Natural killer cell (primary cell): Measurements from ENCODE around the gene MTMR8. TPM values are rescaled to one million over a fixed set of nuclear protein-coding genes. Genes with fewer than 3 reads are reported as not detected.

Experiments used
- ATAC-seq, 3 donors: fragments of 150-1000 bp in 2 of 3; fragments of 200-7000 bp in 1 of 3; cut with Tn5 transposase; 1 replicate in 1 of 3; 2 replicates in 2 of 3; pipeline ENCODE4 v1.10.0; 2021; ENCODE audit warnings: mild to moderate bottlenecking in 2 of 3, moderate library complexity in 2 of 3
- DNase-seq, 2 donors: peaks; one replicate each; pipeline versions ENCODE4 v3.0.0 to v3.0.0-alpha.2; 2013 to 2021; ENCODE audit warnings: mixed read lengths in 1 of 2
- H3K27ac ChIP-seq: one replicate; pipeline ENCODE4 v1.5.1; 2013; ENCODE audit warnings: mild to moderate bottlenecking, low read length
- H3K27me3 ChIP-seq: one replicate; pipeline ENCODE4 v1.6.1; 2013; ENCODE audit warnings: low read length; ENCODE audit not compliant: control insufficient read depth, insufficient read depth
- H3K36me3 ChIP-seq: one replicate; pipeline ENCODE4 v1.6.1; 2013; ENCODE audit warnings: low read length; ENCODE audit not compliant: control insufficient read depth, insufficient read depth
- H3K4me1 ChIP-seq: one replicate; pipeline ENCODE4 v1.6.1; 2013; ENCODE audit warnings: low read length; ENCODE audit not compliant: control insufficient read depth, insufficient read depth
- H3K4me3 ChIP-seq: one replicate; pipeline ENCODE4 v1.5.1; 2013; ENCODE audit warnings: low read length
- H3K9me3 ChIP-seq: one replicate; pipeline ENCODE4 v1.6.1; 2013; ENCODE audit warnings: low read length; ENCODE audit not compliant: control insufficient read depth, insufficient read depth
- H3K27ac Mint-ChIP-seq, 2 donors: one replicate each; pipeline ENCODE4 v1.8.0; 2022; ENCODE audit warnings: mild to moderate bottlenecking in 2 of 2, mixed read lengths in 2 of 2, moderate library complexity in 1 of 2
- H3K27me3 Mint-ChIP-seq, 2 donors: one replicate each; pipeline ENCODE4 v1.8.0; 2022; ENCODE audit warnings: low read depth in 2 of 2, mixed read lengths in 2 of 2
- H3K36me3 Mint-ChIP-seq: one replicate; pipeline ENCODE4 v1.8.0; 2022; ENCODE audit warnings: mixed read lengths
- H3K4me1 Mint-ChIP-seq, 2 donors: one replicate each; pipeline ENCODE4 v1.8.0; 2022; ENCODE audit warnings: mixed read lengths in 2 of 2
- H3K4me3 Mint-ChIP-seq: one replicate; pipeline ENCODE4 v1.8.0; 2022; ENCODE audit warnings: mild to moderate bottlenecking, moderate library complexity, mixed read lengths
- H3K9me3 Mint-ChIP-seq, 2 donors: one replicate each; pipeline ENCODE4 v1.8.0; 2022; ENCODE audit warnings: mixed read lengths in 2 of 2
- WGBS: methylation state at CpG from one replicate; pipeline ENCODE4 v1.1.7; 2013; ENCODE audit warnings: missing lambda C conversion rate; ENCODE audit not compliant: insufficient coverage; 5-methylcytosine and 5-hydroxymethylcytosine counted together
- intact Hi-C: fragments of 100-400 bp; cut with micrococcal nuclease; formaldehyde crosslinking; loops from one replicate; pipeline ENCODE4 v1.14.2; 2022
- total RNA-seq, 4 donors: library from RNA; stranded (reverse); fragments of 120-200 nt in 1 of 4; gene quantifications; one replicate each; pipeline versions ENCODE4 v1.2.3 to v1.2.4, GENCODE V29; 2013 to 2022
- TF ChIP-seq, protein P1 (sequence below): fragments of 200-600 bp; IDR thresholded peaks from one replicate; pipeline ENCODE4 v1.8.0; 2022; ENCODE audit warnings: antibody characterized with exemption

MTMR8 gene
- total RNA-seq, 3 donors from 2014 or later (not counting 1 experiment from before 2014, with no cell fraction given), result 5.7 to 9.3 (median 7.9) TPM

DNA sequence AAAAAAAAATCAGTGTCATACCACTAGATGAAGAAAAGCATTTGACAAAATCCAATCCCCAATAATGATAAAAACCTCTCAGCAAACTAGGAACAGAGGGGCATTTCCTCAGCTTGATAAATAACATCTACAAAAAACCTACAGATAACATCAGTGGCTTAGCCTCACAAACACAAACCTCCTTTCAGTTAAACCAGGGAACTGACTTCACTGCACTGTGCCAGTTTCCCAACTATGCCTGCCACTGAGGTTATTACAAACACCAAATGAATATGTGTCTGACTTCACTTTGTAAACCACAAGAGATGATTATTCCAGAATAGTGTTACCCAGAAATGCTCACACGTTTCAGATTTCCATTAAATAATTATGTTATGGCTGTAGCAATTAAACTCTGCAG is 15.3 kb downstream of the MTMR8 start:
- no peaks in the 10 kb centered on the region for H3K4me1 ChIP-seq
- WGBS, result no CpG with 5 or more reads among the region's 1 CpG
- Mint-ChIP-seq H3K36me3 (peaks cover 4% of the 10 kb centered on the region), H3K4me3 (no peak overlapping the region), H3K4me1 (peaks cover 6 to 10% of the 10 kb centered on the region in 2 donors), H3K27me3 (no peaks in the 10 kb centered on the region), H3K9me3 (peaks cover 0 to 10% of the 10 kb centered on the region in 2 donors), H3K27ac (no peak overlapping the region)
- peak in 1 of 3 donors; percentile 35 for ATAC-seq
- H3K4me3 ChIP-seq, result no peak overlapping the region
- DNase-seq, result no peak
- H3K36me3 ChIP-seq, result no peaks in the 10 kb centered on the region
- no peaks in the 10 kb centered on the region for H3K27me3 ChIP-seq
- H3K9me3 ChIP-seq, result peaks cover 30% of the 10 kb centered on the region
- H3K27ac ChIP-seq, result no peak overlapping the region
- TF ChIP-seq, protein P1, sequence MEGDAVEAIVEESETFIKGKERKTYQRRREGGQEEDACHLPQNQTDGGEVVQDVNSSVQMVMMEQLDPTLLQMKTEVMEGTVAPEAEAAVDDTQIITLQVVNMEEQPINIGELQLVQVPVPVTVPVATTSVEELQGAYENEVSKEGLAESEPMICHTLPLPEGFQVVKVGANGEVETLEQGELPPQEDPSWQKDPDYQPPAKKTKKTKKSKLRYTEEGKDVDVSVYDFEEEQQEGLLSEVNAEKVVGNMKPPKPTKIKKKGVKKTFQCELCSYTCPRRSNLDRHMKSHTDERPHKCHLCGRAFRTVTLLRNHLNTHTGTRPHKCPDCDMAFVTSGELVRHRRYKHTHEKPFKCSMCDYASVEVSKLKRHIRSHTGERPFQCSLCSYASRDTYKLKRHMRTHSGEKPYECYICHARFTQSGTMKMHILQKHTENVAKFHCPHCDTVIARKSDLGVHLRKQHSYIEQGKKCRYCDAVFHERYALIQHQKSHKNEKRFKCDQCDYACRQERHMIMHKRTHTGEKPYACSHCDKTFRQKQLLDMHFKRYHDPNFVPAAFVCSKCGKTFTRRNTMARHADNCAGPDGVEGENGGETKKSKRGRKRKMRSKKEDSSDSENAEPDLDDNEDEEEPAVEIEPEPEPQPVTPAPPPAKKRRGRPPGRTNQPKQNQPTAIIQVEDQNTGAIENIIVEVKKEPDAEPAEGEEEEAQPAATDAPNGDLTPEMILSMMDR, result no peak
- intact Hi-C loops, result no loop called here

DNA sequence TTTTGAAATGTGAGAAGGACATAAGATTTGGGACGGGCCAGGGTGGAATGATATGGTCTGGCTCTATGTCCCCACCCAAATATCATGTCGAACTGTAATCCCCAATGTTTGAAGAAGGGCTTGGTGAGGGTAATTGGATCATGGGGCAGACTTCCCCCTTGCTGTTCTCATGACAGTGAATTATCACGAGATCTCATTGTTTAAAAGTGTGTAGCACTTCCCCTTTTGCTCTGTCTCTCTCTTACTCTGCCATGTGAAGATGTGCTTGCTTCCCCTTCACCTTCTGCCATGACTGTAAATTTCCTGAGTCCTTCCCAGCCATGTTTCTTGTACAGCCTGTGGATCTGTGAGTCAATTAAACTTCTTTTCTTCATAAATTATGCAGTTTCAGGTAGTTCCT is 17.5 kb downstream of the MTMR8 start:
- Histone ChIP-seq H3K27me3 (no peaks in the 10 kb centered on the region), H3K36me3 (no peaks in the 10 kb centered on the region), H3K4me3 (no peak overlapping the region), H3K4me1 (no peaks in the 10 kb centered on the region), H3K9me3 (peaks cover 21% of the 10 kb centered on the region), H3K27ac (no peak overlapping the region)
- Mint-ChIP-seq H3K4me1 (peaks cover 6 to 18% of the 10 kb centered on the region in 2 donors), H3K4me3 (no peak overlapping the region), H3K27me3 (no peaks in the 10 kb centered on the region), H3K27ac (no peak overlapping the region), H3K36me3 (no peaks in the 10 kb centered on the region), H3K9me3 (peaks cover 0 to 10% of the 10 kb centered on the region in 2 donors)
- DNase-seq (no peak), ATAC-seq (no peak)
- 75% methylated on average over 1 of the region's 3 CpGs for WGBS
- intact Hi-C loops, result no loop called here
- TF ChIP-seq, protein P1, result no peak

DNA sequence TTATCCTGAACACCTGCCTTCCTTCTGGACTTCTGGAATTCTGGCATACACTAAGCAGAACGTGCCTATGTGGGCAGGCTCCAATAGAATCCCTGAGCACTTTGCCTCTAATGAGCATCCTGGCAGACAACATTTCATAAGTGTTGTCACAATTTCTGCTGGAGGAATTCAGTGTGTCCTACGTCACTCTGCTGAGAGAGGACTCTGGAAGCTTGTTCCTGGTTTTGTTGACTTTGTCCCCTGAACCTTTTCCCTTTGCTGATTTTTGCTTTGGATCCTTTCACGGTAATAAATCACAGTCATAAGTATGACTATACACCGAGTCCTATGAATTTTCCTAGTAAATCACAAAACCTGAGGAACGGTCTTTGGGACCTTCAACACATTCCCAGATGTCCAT is 43.2 kb downstream of the MTMR8 start:
- Histone ChIP-seq H3K27ac (no peak overlapping the region), H3K4me1 (no peaks in the 10 kb centered on the region), H3K4me3 (no peak overlapping the region), H3K9me3 (no peaks in the 10 kb centered on the region), H3K36me3 (peaks cover 7% of the 10 kb centered on the region), H3K27me3 (no peaks in the 10 kb centered on the region)
- ATAC-seq (no peak), DNase-seq (no peak)
- TF ChIP-seq, protein P1, result no peak
- H3K4me3 Mint-ChIP-seq, result no peak overlapping the region
- H3K36me3 Mint-ChIP-seq, result no peaks in the 10 kb centered on the region
- intact Hi-C loops, result no loop called here
- WGBS, result 97% methylated on average over 5 of the region's 5 CpGs
- peaks cover 18 to 28% of the 10 kb centered on the region in 2 donors for H3K4me1 Mint-ChIP-seq
- no peaks in the 10 kb centered on the region for H3K27me3 Mint-ChIP-seq
- no peaks in the 10 kb centered on the region for H3K9me3 Mint-ChIP-seq
- no peak overlapping the region for H3K27ac Mint-ChIP-seq

DNA sequence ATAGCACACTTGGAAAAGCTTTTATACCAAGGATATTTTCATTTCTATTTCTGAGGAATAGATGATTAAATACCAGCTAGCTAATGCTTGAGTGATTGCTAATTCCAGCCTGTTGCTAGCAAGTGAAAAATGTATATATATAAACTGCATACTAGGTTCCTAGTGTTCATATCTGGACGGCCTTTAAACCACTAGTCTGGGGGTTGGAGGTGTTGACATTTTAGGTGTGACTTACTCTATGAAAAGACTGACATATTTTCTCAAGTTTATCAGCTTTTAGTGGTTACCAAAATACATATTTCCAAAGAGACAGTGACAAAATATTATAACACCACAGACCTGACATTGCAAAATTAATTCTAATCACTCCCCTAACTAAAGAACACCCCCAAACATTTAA is 44.7 kb downstream of the MTMR8 start:
- WGBS, result no CpG with 5 or more reads among the region's 1 CpG
- Mint-ChIP-seq H3K27ac (peak overlapping the region; percentile 77 to 78), H3K27me3 (no peaks in the 10 kb centered on the region), H3K4me1 (peaks cover 18 to 28% of the 10 kb centered on the region in 2 donors), H3K36me3 (no peaks in the 10 kb centered on the region), H3K4me3 (peak overlapping the region; percentile 33), H3K9me3 (no peaks in the 10 kb centered on the region)
- H3K9me3 ChIP-seq, result no peaks in the 10 kb centered on the region
- no peak overlapping the region for H3K4me3 ChIP-seq
- TF ChIP-seq, protein P1, result no peak
- H3K36me3 ChIP-seq, result peaks cover 9% of the 10 kb centered on the region
- H3K4me1 ChIP-seq, result no peaks in the 10 kb centered on the region
- no peak overlapping the region for H3K27ac ChIP-seq
- H3K27me3 ChIP-seq, result no peaks in the 10 kb centered on the region
- no peak for DNase-seq
- peak in 2 of 3 donors; percentile 68 to 82 for ATAC-seq
- intact Hi-C loops, result no loop called here
